HepG2 (cell line): Measurements from ENCODE around the gene ABCG8. TPM values are rescaled to one million over a fixed set of nuclear protein-coding genes. Genes with fewer than 3 reads are reported as not detected.

ENCODE experiments used
- ARNT ChIP-seq: fragments of 450-650 bp; IDR thresholded peaks from 2 replicates; pipeline ENCODE4 v1.6.1; 2017
- HNF1A ChIP-seq, 2 experiments: sonication (generic) in 1 of 2; formaldehyde crosslinking in 1 of 2; IDR thresholded peaks; 2 replicates each; pipeline versions ENCODE4 v1.4.0 to v1.6.1; 2016 to 2020; ENCODE audit warnings: borderline replicate concordance in 1 of 2, low read depth in 1 of 2, mild to moderate bottlenecking in 1 of 2, missing genetic modification reagents in 1 of 2
- JUNB ChIP-seq: sonication (generic); formaldehyde crosslinking; IDR thresholded peaks from 2 replicates; pipeline ENCODE4 v1.8.0; 2022; ENCODE audit warnings: missing genetic modification reagents, mild to moderate bottlenecking, borderline replicate concordance
- ZMYM4 ChIP-seq: sonication (generic); formaldehyde crosslinking; IDR thresholded peaks from 2 replicates; pipeline ENCODE4 v1.8.1; 2023; ENCODE audit warnings: mild to moderate bottlenecking, missing genetic modification reagents
- polyA plus RNA-seq, 8 experiments: library from polyadenylated mRNA; depleted of rRNA in 3 of 8; stranded (reverse) in 7 of 8; unstranded in 1 of 8; fragments of >200 nt; fragmentation: Illumina TruSeq in 4 of 8; extraction: Trizol in 4 of 8; gene quantifications; 2 replicates each; pipeline versions ENCODE4 v1.2.1 to v1.2.3, GENCODE V29; 2011 to 2016; ENCODE audit warnings: low read depth in 4 of 8, missing spikeins in 1 of 8, mixed read lengths in 1 of 8; ENCODE audit not compliant: insufficient read depth in 1 of 8
- total RNA-seq, 5 experiments: library from RNA; depleted of rRNA; stranded (reverse); fragments of >200 nt; fragmentation: Illumina TruSeq; extraction: Trizol; gene quantifications; 2 replicates each; pipeline ENCODE4 v1.2.3, GENCODE V29; 2016; ENCODE audit warnings: low read depth in 1 of 5
- TF ChIP-seq, protein P1 (sequence below): sonication (generic); formaldehyde crosslinking; IDR thresholded peaks from 2 replicates; pipeline ENCODE4 v1.5.0; 2020; ENCODE audit warnings: mild to moderate bottlenecking, missing genetic modification reagents, moderate library complexity

The ABCG8 gene
- total and polyA plus RNA-seq, 2 of the 13 experiments (the other 11 are each of a cell fraction or from before 2014, with no cell fraction given), result 8.1 to 8.8 TPM

DNA sequence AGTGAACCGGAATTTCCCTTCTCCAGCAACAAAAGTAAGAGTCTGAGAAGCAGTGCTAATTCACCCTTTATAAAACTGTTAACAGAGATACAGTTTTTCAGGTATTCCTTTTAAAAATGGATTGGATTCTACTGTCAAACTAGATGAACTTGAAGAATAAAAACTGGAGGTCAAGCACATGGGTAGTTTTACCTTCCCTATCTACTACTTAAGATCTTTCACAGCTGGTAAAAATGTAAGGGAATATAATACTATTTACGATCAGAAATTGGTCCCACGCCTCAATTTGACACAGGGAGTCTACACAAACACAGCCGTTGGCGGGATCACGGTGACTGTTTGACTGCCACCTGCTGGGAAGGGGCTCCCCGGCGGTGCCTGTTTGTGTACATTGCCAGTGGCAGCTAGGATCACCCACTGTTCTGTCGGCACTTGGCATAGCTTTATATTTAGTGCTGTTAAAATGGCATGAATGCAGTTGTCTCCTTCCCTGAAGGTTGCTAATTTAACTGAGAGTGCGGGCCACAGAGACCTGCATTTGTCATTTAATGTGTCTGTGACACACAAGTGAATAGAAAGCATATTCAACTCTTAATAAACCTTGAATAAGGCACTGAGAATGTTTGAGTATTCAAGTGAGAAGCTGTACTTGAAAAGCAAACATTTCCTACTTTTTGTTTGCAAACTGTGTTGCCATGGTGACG lies 59.5 kb downstream of the ABCG8 start (continued):
- TF ChIP-seq, protein P1, sequence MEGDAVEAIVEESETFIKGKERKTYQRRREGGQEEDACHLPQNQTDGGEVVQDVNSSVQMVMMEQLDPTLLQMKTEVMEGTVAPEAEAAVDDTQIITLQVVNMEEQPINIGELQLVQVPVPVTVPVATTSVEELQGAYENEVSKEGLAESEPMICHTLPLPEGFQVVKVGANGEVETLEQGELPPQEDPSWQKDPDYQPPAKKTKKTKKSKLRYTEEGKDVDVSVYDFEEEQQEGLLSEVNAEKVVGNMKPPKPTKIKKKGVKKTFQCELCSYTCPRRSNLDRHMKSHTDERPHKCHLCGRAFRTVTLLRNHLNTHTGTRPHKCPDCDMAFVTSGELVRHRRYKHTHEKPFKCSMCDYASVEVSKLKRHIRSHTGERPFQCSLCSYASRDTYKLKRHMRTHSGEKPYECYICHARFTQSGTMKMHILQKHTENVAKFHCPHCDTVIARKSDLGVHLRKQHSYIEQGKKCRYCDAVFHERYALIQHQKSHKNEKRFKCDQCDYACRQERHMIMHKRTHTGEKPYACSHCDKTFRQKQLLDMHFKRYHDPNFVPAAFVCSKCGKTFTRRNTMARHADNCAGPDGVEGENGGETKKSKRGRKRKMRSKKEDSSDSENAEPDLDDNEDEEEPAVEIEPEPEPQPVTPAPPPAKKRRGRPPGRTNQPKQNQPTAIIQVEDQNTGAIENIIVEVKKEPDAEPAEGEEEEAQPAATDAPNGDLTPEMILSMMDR (CRISPR knock-in tag), result peak; percentile 59
- TF ChIP-seq ZMYM4 (CRISPR knock-in tag), result peak; percentile 40; the same call in 1 of the 2 replicates
- TF ChIP-seq ARNT, result no peak
- TF ChIP-seq JUNB (CRISPR knock-in tag), result no peak
- no peak for TF ChIP-seq HNF1A (IDR thresholded peaks at IDR 0.05; ENCODE audit: low read depth)
- no peak for TF ChIP-seq HNF1A (CRISPR knock-in tag; IDR thresholded peaks at IDR 0.05; ENCODE audit: borderline replicate concordance)
